Endothelial cell of umbilical vein (primary cell): ENCODE data around the gene CDH23. TPM values are rescaled to one million over a fixed set of nuclear protein-coding genes. Genes with fewer than 3 reads are reported as not detected.

Experiments
- BruUV-seq: library from RNA; stranded (reverse); fragments of 400-500 nt; replicated peaks from 2 replicates; lab custom pipeline; 2021; lab: Mats Ljungman, UMichigan
- CTCF ChIA-PET: fragments of 300-600, 350-600 bp; sonication (Branson Sonifier 250); formaldehyde crosslinking; loops from one replicate; lab custom pipeline; 2021; ENCODE audit warnings: antibody characterized with exemption, inconsistent platforms; lab: Charles Lee
- POLR2A ChIA-PET: fragments of 300-600, 350-600 bp; sonication (Branson Sonifier 250); formaldehyde crosslinking; loops from one replicate; lab custom pipeline; 2021; ENCODE audit warnings: antibody characterized with exemption, inconsistent platforms; lab: Charles Lee
- DNase-seq: peaks from one replicate; pipeline ENCODE4 v3.0.0-alpha.2; 2011; ENCODE audit warnings: low read depth, low spot score
- FAIRE-seq: peaks from 2 replicates; lab custom pipeline; 2011; peaks lifted over from hg19 to GRCh38; lab: Jason Lieb, UNC
- H2AFZ ChIP-seq: 2 replicates; pipeline ENCODE4 v1.6.0; 2012; ENCODE audit warnings: low read depth, low read length, control low read depth, inconsistent platforms
- H3K27ac ChIP-seq: 2 replicates; pipeline ENCODE4 v1.5.1; 2011; ENCODE audit warnings: low read depth, mild to moderate bottlenecking, control low read depth, low read length, moderate library complexity; ENCODE audit not compliant: insufficient read depth
- H3K27me3 ChIP-seq, 2 experiments: 2 replicates each; pipeline versions ENCODE4 v1.6.0 to v1.6.1; 2011; ENCODE audit warnings: low read length in 2 of 2, mixed read lengths in 1 of 2; ENCODE audit not compliant: control insufficient read depth in 2 of 2, insufficient read depth in 2 of 2
- H3K36me3 ChIP-seq, 2 experiments: 2 replicates in 1 of 2; 3 replicates in 1 of 2; pipeline ENCODE4 v1.5.1; 2011; ENCODE audit warnings: low read length in 2 of 2, mild to moderate bottlenecking in 1 of 2, moderate library complexity in 1 of 2; ENCODE audit not compliant: control insufficient read depth in 2 of 2, insufficient read depth in 2 of 2; ENCODE audit errors: extremely low read depth in 1 of 2
- H3K4me1 ChIP-seq: 3 replicates; pipeline ENCODE4 v1.5.1; 2011; ENCODE audit warnings: mild to moderate bottlenecking, low read length; ENCODE audit not compliant: control insufficient read depth, insufficient read depth; ENCODE audit errors: extremely low read depth
- H3K4me2 ChIP-seq: 2 replicates; pipeline ENCODE4 v1.6.1; 2011; ENCODE audit warnings: low read length, control low read depth, mixed read lengths; ENCODE audit not compliant: insufficient read depth
- H3K4me3 ChIP-seq, 3 experiments: fragments of 200-600 bp in 1 of 3; sonication (generic), shearing (Covaris generic) in 1 of 3; replicated peaks in 1 of 3; 2 replicates each; pipeline ENCODE4 v1.5.1; 2011 to 2016; ENCODE audit warnings: control low read depth in 3 of 3, low read length in 3 of 3, mild to moderate bottlenecking in 2 of 3, inconsistent platforms in 1 of 3, low read depth in 1 of 3, moderate library complexity in 1 of 3; ENCODE audit not compliant: insufficient read depth in 1 of 3
- H3K79me2 ChIP-seq: 2 replicates; pipeline ENCODE4 v1.6.0; 2012; ENCODE audit warnings: low read length, inconsistent platforms; ENCODE audit not compliant: control insufficient read depth, insufficient read depth
- H3K9ac ChIP-seq: replicated peaks from 2 replicates; pipeline ENCODE3; 2011; ENCODE audit warnings: low read length, control low read depth; ENCODE audit not compliant: insufficient read depth; ENCODE audit errors: extremely low read depth
- H3K9me1 ChIP-seq: replicated peaks from 3 replicates; pipeline ENCODE4 v1.6.0; 2011; ENCODE audit warnings: mild to moderate bottlenecking, low read length; ENCODE audit not compliant: control insufficient read depth, insufficient read depth; ENCODE audit errors: extremely low read depth
- H3K9me3 ChIP-seq: replicated peaks from 2 replicates; pipeline ENCODE4 v1.5.1; 2012; ENCODE audit warnings: low read length, inconsistent platforms; ENCODE audit not compliant: control insufficient read depth, insufficient read depth
- H4K20me1 ChIP-seq: replicated peaks from 2 replicates; pipeline ENCODE3; 2011; ENCODE audit warnings: mild to moderate bottlenecking, low read length; ENCODE audit not compliant: control insufficient read depth, insufficient read depth; ENCODE audit errors: extremely low read depth
- EZH2 ChIP-seq: IDR thresholded peaks from 2 replicates; pipeline ENCODE4 v1.6.1; 2012; ENCODE audit warnings: borderline replicate concordance, low read depth, mild to moderate bottlenecking, moderate library complexity, low read length, inconsistent platforms; ENCODE audit not compliant: severe bottlenecking
- FOS ChIP-seq: IDR thresholded peaks from 2 replicates; pipeline ENCODE4 v1.6.1; 2011; ENCODE audit warnings: mild to moderate bottlenecking, low read length, moderate library complexity, borderline replicate concordance; ENCODE audit not compliant: insufficient read depth
- GATA2 ChIP-seq: IDR thresholded peaks from 2 replicates; pipeline ENCODE4 v1.7.0; 2011; ENCODE audit warnings: low read depth, mild to moderate bottlenecking, moderate library complexity, mixed read lengths, low read length; ENCODE audit not compliant: insufficient read length, insufficient read depth
- JUN ChIP-seq: IDR thresholded peaks from 2 replicates; pipeline ENCODE4 v1.6.1; 2011; ENCODE audit warnings: borderline replicate concordance, low read depth; ENCODE audit not compliant: insufficient read length, insufficient read depth
- MYC ChIP-seq: IDR thresholded peaks from one replicate; pipeline ENCODE4 v1.6.1; 2011; ENCODE audit warnings: mild to moderate bottlenecking, low read depth, low read length
- POLR2A ChIP-seq: IDR thresholded peaks from 2 replicates; pipeline ENCODE4 v1.6.1; 2012; ENCODE audit warnings: low read depth, mild to moderate bottlenecking, control low read depth, low read length
- POLR2AphosphoS5 ChIP-seq: IDR thresholded peaks from 2 replicates; pipeline ENCODE4 v1.6.1; 2012; ENCODE audit warnings: low read depth, mild to moderate bottlenecking, control low read depth, low read length, moderate library complexity; ENCODE audit not compliant: insufficient read depth
- dilution Hi-C: fragments of 300-500 bp; cut with MboI; formaldehyde crosslinking; loops from one replicate; pipeline ENCODE4 v1.15.0; 2019; ENCODE audit warnings: low sequenced_read_pairs; ENCODE audit not compliant: extremely low pct_ligation_motif_present
- intact Hi-C: fragments of 100-400 bp; cut with micrococcal nuclease; formaldehyde crosslinking; loops from one replicate; pipeline ENCODE4 v1.10.0; 2022
- polyA plus RNA-seq, 4 experiments: library from polyadenylated mRNA; depleted of rRNA in 3 of 4; stranded (reverse) in 3 of 4; unstranded in 1 of 4; fragments of >200 nt; gene quantifications; 2 replicates each; pipeline versions ENCODE4 v1.2.1 to v1.2.3, GENCODE V29; 2011 to 2012; ENCODE audit warnings: missing spikeins in 1 of 4
- total RNA-seq: library from RNA; stranded (reverse); gene quantifications from 2 replicates; pipeline ENCODE4 v1.2.3, GENCODE V29; 2021
- TF ChIP-seq, protein P1 (sequence below), 2 donors: IDR thresholded peaks; 1 replicate in 1 of 2; 2 replicates in 1 of 2; pipeline ENCODE4 v1.5.1; 2011; ENCODE audit warnings: low read length in 2 of 2, mild to moderate bottlenecking in 2 of 2, moderate library complexity in 2 of 2, control low read depth in 1 of 2, inconsistent platforms in 1 of 2, low read depth in 1 of 2; ENCODE audit not compliant: insufficient read depth in 1 of 2; ENCODE audit errors: extremely low read depth in 1 of 2
- TF ChIP-seq, protein P2 (sequence below): IDR thresholded peaks from 2 replicates; pipeline ENCODE4 v1.6.1; 2011; ENCODE audit not compliant: insufficient read depth, insufficient read length

CDH23 gene
- total and polyA plus RNA-seq, 2 donors (not counting 3 experiments of a cell fraction or from before 2014, with no cell fraction given): not detected

DNA sequence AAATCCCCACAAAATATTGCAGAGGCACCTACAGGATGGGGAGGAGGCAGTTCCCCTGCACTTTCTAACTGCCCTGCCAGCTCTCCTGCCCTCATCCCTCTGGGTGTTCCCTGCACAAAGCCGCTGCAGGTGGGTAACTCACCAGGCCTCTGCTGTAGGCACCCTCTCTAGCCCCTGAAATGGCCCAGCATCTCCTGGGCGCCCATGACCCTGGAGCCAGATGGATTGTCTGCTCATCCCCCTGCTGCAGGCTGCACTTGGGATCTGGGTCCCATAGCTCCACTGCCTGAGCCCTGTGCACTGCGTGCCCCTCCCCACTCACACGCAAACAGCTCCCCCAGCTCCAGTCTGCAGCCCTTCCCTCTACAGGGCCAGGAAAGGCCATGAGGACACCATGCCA lies 192.0 kb downstream of the CDH23 start:
- TF ChIP-seq FOS (no peak), JUN (no peak), GATA2 (no peak), POLR2A (no peak), POLR2AphosphoS5 (no peak), MYC (no peak), EZH2 (no peak)
- TF ChIP-seq, protein P1, sequence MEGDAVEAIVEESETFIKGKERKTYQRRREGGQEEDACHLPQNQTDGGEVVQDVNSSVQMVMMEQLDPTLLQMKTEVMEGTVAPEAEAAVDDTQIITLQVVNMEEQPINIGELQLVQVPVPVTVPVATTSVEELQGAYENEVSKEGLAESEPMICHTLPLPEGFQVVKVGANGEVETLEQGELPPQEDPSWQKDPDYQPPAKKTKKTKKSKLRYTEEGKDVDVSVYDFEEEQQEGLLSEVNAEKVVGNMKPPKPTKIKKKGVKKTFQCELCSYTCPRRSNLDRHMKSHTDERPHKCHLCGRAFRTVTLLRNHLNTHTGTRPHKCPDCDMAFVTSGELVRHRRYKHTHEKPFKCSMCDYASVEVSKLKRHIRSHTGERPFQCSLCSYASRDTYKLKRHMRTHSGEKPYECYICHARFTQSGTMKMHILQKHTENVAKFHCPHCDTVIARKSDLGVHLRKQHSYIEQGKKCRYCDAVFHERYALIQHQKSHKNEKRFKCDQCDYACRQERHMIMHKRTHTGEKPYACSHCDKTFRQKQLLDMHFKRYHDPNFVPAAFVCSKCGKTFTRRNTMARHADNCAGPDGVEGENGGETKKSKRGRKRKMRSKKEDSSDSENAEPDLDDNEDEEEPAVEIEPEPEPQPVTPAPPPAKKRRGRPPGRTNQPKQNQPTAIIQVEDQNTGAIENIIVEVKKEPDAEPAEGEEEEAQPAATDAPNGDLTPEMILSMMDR (IDR thresholded peaks at IDR 0.05; ENCODE audit: extremely low read depth in 1 of 2, insufficient read depth in 1 of 2, low read depth in 1 of 2, low read length in 2 of 2): no peak
- TF ChIP-seq, protein P2, sequence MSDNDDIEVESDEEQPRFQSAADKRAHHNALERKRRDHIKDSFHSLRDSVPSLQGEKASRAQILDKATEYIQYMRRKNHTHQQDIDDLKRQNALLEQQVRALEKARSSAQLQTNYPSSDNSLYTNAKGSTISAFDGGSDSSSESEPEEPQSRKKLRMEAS: no peak
- no peaks in the 10 kb centered on the region for H3K4me1 ChIP-seq
- no peaks in the 10 kb centered on the region for H4K20me1 ChIP-seq
- no peaks in the 10 kb centered on the region for H3K79me2 ChIP-seq
- FAIRE-seq: no peak
- POLR2A ChIA-PET: no interaction called here
- no peak overlapping the region for H3K4me3 ChIP-seq
- no TSS peak for BruUV-seq
- H3K9me3 ChIP-seq: no peaks in the 10 kb centered on the region
- no peak overlapping the region for H3K27ac ChIP-seq
- no peaks in the 10 kb centered on the region for H3K9me1 ChIP-seq
- dilution Hi-C loops: no loop called here
- no peak overlapping the region for H3K9ac ChIP-seq
- no peak overlapping the region for H3K4me2 ChIP-seq
- H3K27me3 ChIP-seq: peaks cover 3 to 5% of the 10 kb centered on the region in 2 experiments
- DNase-seq: no peak
- H2AFZ ChIP-seq: no peak overlapping the region
- H3K36me3 ChIP-seq: no peaks in the 10 kb centered on the region
- intact Hi-C loops: no loop called here
- CTCF ChIA-PET: interaction anchor here (1.5 kb wide), 1 partner anchor 18 kb away, joined by 4 read pairs; no protein-coding TSS in a partner anchor
